Fibroblast of lung (primary cell): Measurements from ENCODE around the gene MKRN2. TPM values are rescaled to one million over a fixed set of nuclear protein-coding genes. Genes with fewer than 3 reads are reported as not detected.
"Not testable (repeated sequence)": the region's sequence is repeated elsewhere in the genome, so short reads cannot be mapped to it uniquely, and the experiment has no call there.

Experiments
- DNase-seq, 2 donors: peaks; one replicate each; pipeline versions ENCODE4 v3.0.0 to v3.0.0-alpha.2; 2010; ENCODE audit warnings: low read depth in 2 of 2
- H2AFZ ChIP-seq: 2 replicates; pipeline ENCODE4 v1.5.1; 2012; ENCODE audit warnings: low read length, control low read depth, inconsistent platforms
- H3K27ac ChIP-seq: 2 replicates; pipeline ENCODE4 v1.5.1; 2011; ENCODE audit warnings: low read length, control low read depth; ENCODE audit not compliant: insufficient read depth
- H3K27me3 ChIP-seq: 2 replicates; pipeline ENCODE4 v1.5.1; 2011; ENCODE audit warnings: mild to moderate bottlenecking, low read length; ENCODE audit not compliant: control insufficient read depth, insufficient read depth
- H3K36me3 ChIP-seq: 2 replicates; pipeline ENCODE4 v1.5.1; 2011; ENCODE audit warnings: low read length; ENCODE audit not compliant: control insufficient read depth, insufficient read depth
- H3K4me1 ChIP-seq: 2 replicates; pipeline ENCODE4 v1.5.1; 2011; ENCODE audit warnings: low read length; ENCODE audit not compliant: control insufficient read depth, insufficient read depth; ENCODE audit errors: extremely low read depth
- H3K4me2 ChIP-seq: 2 replicates; pipeline ENCODE4 v1.5.1; 2011; ENCODE audit warnings: low read length, control low read depth; ENCODE audit not compliant: insufficient read depth; ENCODE audit errors: extremely low read depth
- H3K4me3 ChIP-seq, 4 experiments: fragments of 200-600 bp in 1 of 4; sonication (generic) in 1 of 4; replicated peaks in 1 of 4; 2 replicates each; pipeline ENCODE4 v1.5.1; 2011 to 2016; ENCODE audit warnings: low read length in 4 of 4, low read depth in 3 of 4, mild to moderate bottlenecking in 3 of 4, control low read depth in 2 of 4, inconsistent platforms in 1 of 4, mixed read lengths in 1 of 4; ENCODE audit not compliant: insufficient read depth in 1 of 4; ENCODE audit errors: control extremely low read depth in 1 of 4
- H3K79me2 ChIP-seq: 2 replicates; pipeline ENCODE4 v1.5.1; 2012; ENCODE audit warnings: mild to moderate bottlenecking, low read length, inconsistent platforms; ENCODE audit not compliant: control insufficient read depth, insufficient read depth
- H3K9ac ChIP-seq: 2 replicates; pipeline ENCODE4 v1.5.1; 2011; ENCODE audit warnings: mild to moderate bottlenecking, low read length, control low read depth; ENCODE audit not compliant: insufficient read depth
- H3K9me3 ChIP-seq: 2 replicates; pipeline ENCODE4 v1.5.1; 2012; ENCODE audit warnings: low read depth, low read length; ENCODE audit not compliant: control insufficient read depth, insufficient read depth
- H4K20me1 ChIP-seq: 2 replicates; pipeline ENCODE4 v1.5.1; 2011; ENCODE audit warnings: low read length; ENCODE audit not compliant: control insufficient read depth, insufficient read depth; ENCODE audit errors: extremely low read depth
- CTCF ChIP-seq, 2 donors: IDR thresholded peaks in 1 of 2; conservative IDR thresholded peaks in 1 of 2; 1 replicate in 1 of 2; 2 replicates in 1 of 2; pipeline ENCODE4 v1.5.1; 2011 to 2012; ENCODE audit warnings: low read length in 2 of 2, control low read depth in 1 of 2, inconsistent platforms in 1 of 2, low read depth in 1 of 2, mild to moderate bottlenecking in 1 of 2
- EZH2 ChIP-seq: IDR thresholded peaks from 2 replicates; pipeline ENCODE4 v1.5.1; 2012; ENCODE audit warnings: low read length, control low read depth, mild to moderate bottlenecking; ENCODE audit errors: missing control alignments
- polyA plus RNA-seq, 2 donors: library from polyadenylated mRNA; depleted of rRNA in 1 of 2; stranded (reverse) in 1 of 2; unstranded in 1 of 2; fragments of >200 nt; gene quantifications; 2 replicates each; pipeline ENCODE4 v1.2.1, GENCODE V29; 2011 to 2012; ENCODE audit warnings: missing spikeins in 1 of 2
- total RNA-seq: library from RNA; depleted of rRNA; stranded (reverse); fragments of >200 nt; gene quantifications from 2 replicates; pipeline ENCODE4 v1.2.1, GENCODE V29; 2014

The MKRN2 gene
- total and polyA plus RNA-seq, 2 donors (not counting 1 experiment from before 2014, with no cell fraction given) = 37.7 to 48.1 TPM

DNA sequence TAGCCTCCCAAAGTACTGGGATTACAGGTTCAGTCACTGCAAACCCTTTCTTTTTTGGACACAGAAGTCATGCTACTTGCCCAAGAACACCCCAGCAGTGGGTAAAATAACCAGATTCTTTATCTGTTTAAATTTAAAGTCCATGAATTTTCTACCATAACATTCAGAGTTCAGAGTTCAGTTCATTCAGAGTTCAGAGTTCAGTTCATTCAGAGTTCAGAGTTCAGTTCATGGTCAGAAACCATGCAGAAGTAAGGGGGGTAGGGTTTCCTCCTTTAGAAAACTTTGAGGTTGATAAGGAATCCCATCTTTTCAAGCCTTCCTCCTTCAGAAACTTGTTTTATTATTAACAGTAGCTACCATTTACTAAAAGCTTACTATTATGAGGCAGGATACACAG lies 63.8 kb downstream of the MKRN2 start:
- Histone ChIP-seq H3K4me1 (no peaks in the 10 kb centered on the region), H3K27me3 (no peaks in the 10 kb centered on the region), H3K9ac (no peak overlapping the region), H3K27ac (no peak overlapping the region), H3K9me3 (no peaks in the 10 kb centered on the region), H3K79me2 (peaks cover 68% of the 10 kb centered on the region), H3K36me3 (peaks cover 2% of the 10 kb centered on the region), H3K4me2 (no peak overlapping the region), H4K20me1 (no peaks in the 10 kb centered on the region), H2AFZ (no peak overlapping the region), H3K4me3 (no peak overlapping the region)
- TF ChIP-seq EZH2 = no peak
- no peak for TF ChIP-seq CTCF (conservative IDR thresholded peaks at IDR 0.05 in 1 of 2, IDR thresholded peaks at IDR 0.05 in 1 of 2; ENCODE audit: low read depth in 1 of 2, low read length in 2 of 2)
- no peak for DNase-seq

- DNase-seq = no peak
- H2AFZ ChIP-seq = no peak overlapping the region
- no peaks in the 10 kb centered on the region for H3K4me1 ChIP-seq
- peaks cover 2% of the 10 kb centered on the region for H3K36me3 ChIP-seq
- H3K79me2 ChIP-seq = peaks cover 76% of the 10 kb centered on the region
- H3K9me3 ChIP-seq = no peaks in the 10 kb centered on the region
- H4K20me1 ChIP-seq = no peaks in the 10 kb centered on the region
- H3K4me2 ChIP-seq = no peak overlapping the region
- TF ChIP-seq CTCF (conservative IDR thresholded peaks at IDR 0.05 in 1 of 2, IDR thresholded peaks at IDR 0.05 in 1 of 2; ENCODE audit: low read depth in 1 of 2, low read length in 2 of 2) (no peak), EZH2 (no peak)
- no peak overlapping the region for H3K9ac ChIP-seq
- no peak overlapping the region for H3K4me3 ChIP-seq
- H3K27ac ChIP-seq = no peak overlapping the region
- no peaks in the 10 kb centered on the region for H3K27me3 ChIP-seq
Observed at GRCh38 chr3:12622335-12622734, 65.4 kb downstream of the MKRN2 start.

DNA sequence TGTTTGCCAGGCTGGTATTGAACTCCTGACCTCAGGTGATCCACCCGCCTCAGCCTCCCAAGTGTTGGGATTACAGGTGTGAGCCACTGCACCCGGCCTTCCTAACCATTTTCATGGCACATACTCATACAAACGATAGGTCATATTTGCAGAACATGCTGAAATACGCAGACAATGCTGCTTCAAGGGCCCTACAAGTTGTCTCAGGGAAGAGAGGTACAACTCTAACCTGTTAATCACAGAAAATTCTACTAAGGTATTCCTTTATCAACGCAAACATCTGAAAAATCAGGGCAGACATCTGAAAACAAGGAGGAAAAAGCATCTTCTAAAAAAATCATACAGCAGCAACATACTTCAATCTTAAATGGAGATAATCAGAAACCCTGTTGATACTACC lies 67.2 kb downstream of the MKRN2 start:
- H3K36me3 ChIP-seq = no peaks in the 10 kb centered on the region
- no peaks in the 10 kb centered on the region for H3K4me1 ChIP-seq
- DNase-seq = no peak
- H3K27ac ChIP-seq = no peak overlapping the region
- H3K9ac ChIP-seq = no peak overlapping the region
- H3K27me3 ChIP-seq = no peaks in the 10 kb centered on the region
- no peak overlapping the region for H2AFZ ChIP-seq
- H3K4me3 ChIP-seq = no peak overlapping the region
- no peak overlapping the region for H3K4me2 ChIP-seq
- H3K79me2 ChIP-seq = peaks cover 86% of the 10 kb centered on the region
- TF ChIP-seq CTCF (conservative IDR thresholded peaks at IDR 0.05 in 1 of 2, IDR thresholded peaks at IDR 0.05 in 1 of 2; ENCODE audit: low read depth in 1 of 2, low read length in 2 of 2) (no peak), EZH2 (no peak)
- H4K20me1 ChIP-seq = no peaks in the 10 kb centered on the region
- H3K9me3 ChIP-seq = no peaks in the 10 kb centered on the region

- not testable (repeated sequence) for H3K27ac ChIP-seq, H3K27me3 ChIP-seq, H3K9ac ChIP-seq, H3K36me3 ChIP-seq, H3K4me3 ChIP-seq, H4K20me1 ChIP-seq, H2AFZ ChIP-seq, H3K9me3 ChIP-seq, H3K4me2 ChIP-seq, DNase-seq, H3K4me1 ChIP-seq
- H3K79me2 ChIP-seq = peaks cover 88% of the 10 kb centered on the region
Observed at GRCh38 chr3:12624964-12625363, 68.1 kb downstream of the MKRN2 start.
